Measurements from ENCODE around the gene PYDC1. TPM values are rescaled to one million over a fixed set of nuclear protein-coding genes. Genes with fewer than 3 reads are reported as not detected.

PYDC1 gene
- total and polyA plus RNA-seq, 10 of the 15 experiments (the other 5 are each of a cell fraction or from before 2014, with no cell fraction given), result not detected

GRCh38 chr16:31217136-31217530 lies 198 bp upstream of the PYDC1 start:
- H3K4me3 ChIP-seq, result no peak overlapping the region
- no peak for ATAC-seq
- H3K9me3 ChIP-seq (replicated peaks; ENCODE audit: control insufficient read depth, insufficient read depth, low read length), result no peaks in the 10 kb centered on the region
- intact Hi-C loops (cut with micrococcal nuclease; ENCODE audit: unreplicated experiment), result no loop called here
- no peak for FAIRE-seq
- no peaks in the 10 kb centered on the region for H3K36me3 ChIP-seq (ENCODE audit: control insufficient read depth in 2 of 2, insufficient read depth in 2 of 2, low read length in 1 of 2)
- no peaks in the 10 kb centered on the region for H4K20me1 ChIP-seq (ENCODE audit: control insufficient read depth, insufficient read depth)
- 0% methylated on average over 4 of the region's 4 CpGs for WGBS (ENCODE audit: insufficient coverage, insufficient replicate concordance, low lambda C conversion rate, missing lambda C conversion rate)
- no peak overlapping the region for H3K9ac ChIP-seq (ENCODE audit: control insufficient read depth, insufficient read depth, low read length)
- no peak for DNase-seq (ENCODE audit: low read depth, low spot score)
- TF ChIP-seq PAX8 (IDR thresholded peaks at IDR 0.05) (no peak), RCOR1 (conservative IDR thresholded peaks at IDR 0.05; ENCODE audit: low read depth, low read length) (no peak), MTA3 (IDR thresholded peaks at IDR 0.05; ENCODE audit: borderline replicate concordance, low read length) (no peak), MEF2B (IDR thresholded peaks at IDR 0.05; ENCODE audit: partially characterized antibody, poor library complexity, severe bottlenecking) (no peak), CHD4 (IDR thresholded peaks at IDR 0.05) (no peak), RUNX3 (IDR thresholded peaks at IDR 0.05; ENCODE audit: low read length) (no peak), E2F4 (IDR thresholded peaks at IDR 0.05; ENCODE audit: low read depth, low read length) (no peak), NRF1 (conservative IDR thresholded peaks at IDR 0.05; ENCODE audit: low read depth, low read length) (no peak), TCF3 (IDR thresholded peaks at IDR 0.05; ENCODE audit: borderline replicate concordance, insufficient read depth, low read depth, low read length) (no peak), FOS (IDR thresholded peaks at IDR 0.05; ENCODE audit: borderline replicate concordance, extremely low read depth, insufficient read length) (no peak), TCF12 (IDR thresholded peaks at IDR 0.05; ENCODE audit: low read depth, low read length) (no peak), WRNIP1 (IDR thresholded peaks at IDR 0.05; ENCODE audit: borderline replicate concordance, low read depth, low read length) (no peak), BHLHE40 (IDR thresholded peaks at IDR 0.05; ENCODE audit: borderline replicate concordance in 1 of 2, low read depth in 2 of 2, low read length in 1 of 2) (no peak), POLR2AphosphoS2 (IDR thresholded peaks at IDR 0.05; ENCODE audit: low read depth, low read length) (no peak), YBX1 (IDR thresholded peaks at IDR 0.05) (no peak), HDAC2 (IDR thresholded peaks at IDR 0.05) (no peak), CTCF (IDR thresholded peaks at IDR 0.05 in 2 of 3, conservative IDR thresholded peaks at IDR 0.05 in 1 of 3; ENCODE audit: control insufficient read depth in 2 of 3, extremely low read depth in 1 of 3, insufficient read depth in 1 of 3, low read depth in 3 of 3, low read length in 3 of 3) (no peak)
- POLR2A ChIA-PET, result no interaction called here
- H3K79me2 ChIP-seq (ENCODE audit: control insufficient read depth, insufficient read depth, low read length), result no peaks in the 10 kb centered on the region
- H2AFZ ChIP-seq (ENCODE audit: control insufficient read depth, low read depth, low read length), result no peak overlapping the region
- SMC1A ChIA-PET (ENCODE audit: uncharacterized antibody, unreplicated experiment), result interaction anchor here (1.2 to 1.3 kb wide), 3 partner anchors 13 to 165 kb away, joined by 3 to 4 read pairs (median 3); no protein-coding TSS in a partner anchor
- no peak overlapping the region for H3K27ac ChIP-seq (ENCODE audit: control insufficient read depth, insufficient read depth)
- BruUV-seq (replicated peaks), result no TSS peak
- RAD21 ChIA-PET (ENCODE audit: unreplicated experiment), result interaction anchor here (1.4 kb wide), 1 partner anchor 165 kb away, joined by 4 read pairs; no protein-coding TSS in a partner anchor
- CTCF ChIA-PET, result interaction anchor here (0.7 to 0.8 kb wide), 2 partner anchors 37 to 73 kb away, joined by 3 to 4 read pairs; partner anchors contain the start of gene FUS
- peaks cover 14% of the 10 kb centered on the region for H3K4me1 ChIP-seq (ENCODE audit: control insufficient read depth, insufficient read depth, low read length)
- peaks cover 14 to 18% of the 10 kb centered on the region in 2 experiments for H3K27me3 ChIP-seq (replicated peaks in 1 of 2; ENCODE audit: control insufficient read depth in 2 of 2, insufficient read depth in 2 of 2, low read length in 1 of 2)
- 0 out of 2 replicates have a peak overlapping the region, but pooled peaks have one; percentile 44 for H3K4me2 ChIP-seq (ENCODE audit: control insufficient read depth, insufficient read depth)
- in situ Hi-C loops (cut with MboI), result no loop called here

All from GM12878 (cell line).